ENCODE data around the gene PPP1CB. TPM values are rescaled to one million over a fixed set of nuclear protein-coding genes. Genes with fewer than 3 reads are reported as not detected.

PPP1CB gene
- 84.3 TPM for polyA plus RNA-seq (2013, experiment 1 of 2)
- polyA plus RNA-seq (2013, experiment 2 of 2) = 88.7 TPM

DNA sequence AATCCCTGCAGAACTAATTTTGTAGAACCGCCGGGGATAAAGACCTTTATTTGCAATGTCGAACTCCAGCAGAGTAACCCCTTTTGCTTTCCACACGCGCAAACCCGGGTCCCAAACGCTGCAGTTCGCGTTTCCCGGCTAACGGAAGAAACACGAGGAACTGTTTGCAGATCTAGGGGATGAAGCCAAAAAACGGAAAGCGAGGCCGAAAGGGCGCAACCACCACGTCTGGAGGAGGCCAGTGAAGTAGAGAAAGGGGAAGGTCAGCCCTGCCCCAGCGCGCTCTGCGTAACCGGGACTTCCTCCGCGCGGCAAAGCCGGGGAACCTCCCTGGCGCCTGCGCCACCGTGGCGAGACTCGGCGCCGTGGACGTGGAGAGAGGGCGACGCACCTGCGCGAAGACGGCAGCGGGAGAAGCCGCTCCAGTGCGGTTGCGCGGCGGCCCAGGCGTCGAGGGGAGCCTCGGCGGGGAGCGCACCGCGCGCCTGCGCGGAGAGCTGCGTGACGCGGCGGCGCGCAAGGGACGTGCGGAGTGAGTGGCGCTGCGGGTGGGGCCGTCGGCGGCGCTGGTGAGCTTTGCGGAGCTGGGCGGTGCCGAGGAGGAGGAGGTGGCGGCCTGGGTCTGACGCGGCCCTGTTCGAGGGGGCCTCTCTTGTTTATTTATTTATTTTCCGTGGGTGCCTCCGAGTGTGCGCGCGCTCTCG is at the start of gene PPP1CB:
TSS of gene PPP1CB (plus strand) at position 579 of the 704 bp plus-strand sequence. CDS start 295 bp downstream, outside the sequence.
- Histone ChIP-seq H3K9ac (ENCODE audit: low read depth, low read length, poor library complexity) (peak within 1 kb of the TSS; percentile 99), H3K79me1 (ENCODE audit: low read depth, low read length) (peaks cover 1% of the 10 kb centered on the region), H3K9me3 (replicated peaks in 1 of 2; ENCODE audit: control insufficient read depth in 2 of 2, insufficient read depth in 1 of 2, low read depth in 1 of 2, low read length in 2 of 2) (no peaks in the 10 kb centered on the region), H3K4me2 (ENCODE audit: insufficient read depth, low read length, poor library complexity, severe bottlenecking) (peak within 1 kb of the TSS; percentile 74), H3K36me3 (replicated peaks in 1 of 2; ENCODE audit: control insufficient read depth in 2 of 2, insufficient read depth in 2 of 2, low read length in 2 of 2) (peaks cover 0 to 16% of the 10 kb centered on the region in 2 donors), H3K18ac (ENCODE audit: low read length) (peak within 1 kb of the TSS; percentile 99), H2AFZ (ENCODE audit: low read length) (peak within 1 kb of the TSS; percentile 77), H3K4ac (ENCODE audit: low read length) (peak within 1 kb of the TSS; percentile 53), H3K27ac (replicated peaks; ENCODE audit: low read length) (peak within 1 kb of the TSS; percentile 89), H2AK5ac (ENCODE audit: low read depth, low read length) (peak within 1 kb of the TSS; percentile 89), H3K4me1 (ENCODE audit: control insufficient read depth in 2 of 2, insufficient read depth in 1 of 2, low read depth in 1 of 2, low read length in 2 of 2) (peaks cover 5 to 21% of the 10 kb centered on the region in 2 donors), H3K27me3 (ENCODE audit: control insufficient read depth in 3 of 3, insufficient read depth in 3 of 3, low read depth in 1 of 3, low read length in 3 of 3) (no peaks in the 10 kb centered on the region), H4K91ac (ENCODE audit: low read depth, low read length, poor library complexity) (no peak within 1 kb of the TSS), H2BK15ac (ENCODE audit: low read length) (peak within 1 kb of the TSS; percentile 90), H3K14ac (ENCODE audit: low read length) (peak within 1 kb of the TSS; percentile 99), H2BK5ac (ENCODE audit: low read length) (peak within 1 kb of the TSS; percentile 85), H3K23ac (ENCODE audit: low read depth, low read length, poor library complexity) (peak within 1 kb of the TSS; percentile 98), H4K8ac (ENCODE audit: low read depth, low read length) (no peak within 1 kb of the TSS), H3K4me3 (ENCODE audit: low read length in 2 of 2) (peak within 1 kb of the TSS; percentile 93 to 97), H2BK120ac (ENCODE audit: low read depth, low read length) (peak within 1 kb of the TSS; percentile 85), H2BK12ac (ENCODE audit: low read length) (no peak within 1 kb of the TSS)
- no CpG with 5 or more reads among the region's 81 CpGs for WGBS, 2 donors (ENCODE audit: extremely low coverage in 2 of 2, insufficient read length in 2 of 2, insufficient replicate concordance in 1 of 2)
- peak; percentile 91 for DNase-seq (ENCODE audit: low spot score)

DNA sequence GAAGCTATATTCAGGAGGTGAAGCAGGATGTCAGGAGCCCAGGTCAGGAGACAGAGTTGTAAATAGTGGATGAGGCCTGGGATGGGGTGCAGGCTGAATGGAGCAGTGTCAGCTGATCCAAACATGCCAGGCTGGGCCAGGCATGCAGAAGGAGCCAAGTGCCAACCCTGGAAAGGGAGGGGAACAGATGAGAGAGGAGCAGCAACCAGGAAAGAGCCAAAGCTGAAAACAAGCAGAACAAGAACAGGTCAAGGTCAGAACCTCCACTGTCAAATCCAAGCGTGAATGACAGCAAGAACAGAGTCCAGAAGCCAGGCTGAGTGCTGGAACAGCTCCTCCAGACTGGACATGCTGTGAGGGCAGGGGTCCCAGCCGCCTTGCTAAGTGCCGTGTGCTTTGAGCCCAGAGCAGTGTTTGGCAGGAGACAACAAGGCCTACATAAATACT is 49.2 kb upstream of the PPP1CB start:
- Histone ChIP-seq H3K14ac (ENCODE audit: low read length) (no peak overlapping the region), H3K36me3 (replicated peaks in 1 of 2; ENCODE audit: control insufficient read depth in 2 of 2, insufficient read depth in 2 of 2, low read length in 2 of 2) (no peaks in the 10 kb centered on the region), H3K79me1 (ENCODE audit: low read depth, low read length) (no peaks in the 10 kb centered on the region), H3K23ac (ENCODE audit: low read depth, low read length, poor library complexity) (no peak overlapping the region), H4K8ac (ENCODE audit: low read depth, low read length) (no peak overlapping the region), H2AFZ (ENCODE audit: low read length) (no peak overlapping the region), H3K27ac (replicated peaks; ENCODE audit: low read length) (no peak overlapping the region), H2BK15ac (ENCODE audit: low read length) (no peak overlapping the region), H3K4me1 (ENCODE audit: control insufficient read depth in 2 of 2, insufficient read depth in 1 of 2, low read depth in 1 of 2, low read length in 2 of 2) (no peaks in the 10 kb centered on the region), H2AK5ac (ENCODE audit: low read depth, low read length) (no peak overlapping the region), H3K18ac (ENCODE audit: low read length) (no peak overlapping the region), H3K27me3 (ENCODE audit: control insufficient read depth in 3 of 3, insufficient read depth in 3 of 3, low read depth in 1 of 3, low read length in 3 of 3) (no peaks in the 10 kb centered on the region), H3K9me3 (replicated peaks in 1 of 2; ENCODE audit: control insufficient read depth in 2 of 2, insufficient read depth in 1 of 2, low read depth in 1 of 2, low read length in 2 of 2) (peaks cover 2 to 20% of the 10 kb centered on the region in 2 donors), H3K9ac (ENCODE audit: low read depth, low read length, poor library complexity) (no peak overlapping the region), H4K91ac (ENCODE audit: low read depth, low read length, poor library complexity) (no peak overlapping the region), H2BK5ac (ENCODE audit: low read length) (no peak overlapping the region), H2BK120ac (ENCODE audit: low read depth, low read length) (no peak overlapping the region), H2BK12ac (ENCODE audit: low read length) (no peak overlapping the region), H3K4me2 (ENCODE audit: insufficient read depth, low read length, poor library complexity, severe bottlenecking) (no peak overlapping the region), H3K4me3 (ENCODE audit: low read length in 2 of 2) (no peak overlapping the region), H3K4ac (ENCODE audit: low read length) (no peak overlapping the region)
- WGBS, 2 donors (ENCODE audit: extremely low coverage in 2 of 2, insufficient read length in 2 of 2, insufficient replicate concordance in 1 of 2) = no CpG with 5 or more reads among the region's 3 CpGs
- no peak for DNase-seq (ENCODE audit: low spot score)

DNA sequence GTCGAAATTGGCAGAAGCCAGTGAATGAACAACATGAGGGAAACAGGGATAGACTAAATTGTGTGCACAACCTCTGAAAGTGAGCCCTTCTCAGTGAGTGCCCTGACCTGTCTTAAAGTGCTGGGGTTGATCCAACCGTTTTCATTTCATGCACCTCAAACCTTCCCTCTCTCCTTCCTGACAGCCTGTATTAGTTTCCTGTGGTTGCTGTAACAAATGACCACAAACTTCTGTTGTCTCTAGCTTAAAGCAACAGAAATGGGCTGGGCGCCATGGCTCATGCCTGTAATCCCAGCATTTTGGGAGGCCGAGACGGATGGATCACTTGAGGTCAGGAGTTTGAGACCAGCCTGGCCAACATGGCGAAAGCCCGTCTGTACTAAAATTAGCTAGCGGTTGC is 48.8 kb upstream of the PPP1CB start:
- H3K27me3 ChIP-seq (ENCODE audit: control insufficient read depth in 3 of 3, insufficient read depth in 3 of 3, low read depth in 1 of 3, low read length in 3 of 3) = no peaks in the 10 kb centered on the region
- no peaks in the 10 kb centered on the region for H3K4me1 ChIP-seq (ENCODE audit: control insufficient read depth in 2 of 2, insufficient read depth in 1 of 2, low read depth in 1 of 2, low read length in 2 of 2)
- no peak overlapping the region for H3K27ac ChIP-seq (replicated peaks; ENCODE audit: low read length)
- H2BK15ac ChIP-seq (ENCODE audit: low read length) = no peak overlapping the region
- no peak overlapping the region for H3K23ac ChIP-seq (ENCODE audit: low read depth, low read length, poor library complexity)
- H3K4me3 ChIP-seq (ENCODE audit: low read length in 2 of 2) = no peak overlapping the region
- no peak overlapping the region for H4K8ac ChIP-seq (ENCODE audit: low read depth, low read length)
- H4K91ac ChIP-seq (ENCODE audit: low read depth, low read length, poor library complexity) = no peak overlapping the region
- H2BK120ac ChIP-seq (ENCODE audit: low read depth, low read length) = no peak overlapping the region
- no peaks in the 10 kb centered on the region for H3K79me1 ChIP-seq (ENCODE audit: low read depth, low read length)
- H2BK5ac ChIP-seq (ENCODE audit: low read length) = no peak overlapping the region
- no peak overlapping the region for H3K14ac ChIP-seq (ENCODE audit: low read length)
- no CpG with 5 or more reads among the region's 8 CpGs for WGBS, 2 donors (ENCODE audit: extremely low coverage in 2 of 2, insufficient read length in 2 of 2, insufficient replicate concordance in 1 of 2)
- H3K4ac ChIP-seq (ENCODE audit: low read length) = no peak overlapping the region
- no peak overlapping the region for H2AFZ ChIP-seq (ENCODE audit: low read length)
- H2BK12ac ChIP-seq (ENCODE audit: low read length) = no peak overlapping the region
- no peak overlapping the region for H3K18ac ChIP-seq (ENCODE audit: low read length)
- H3K9ac ChIP-seq (ENCODE audit: low read depth, low read length, poor library complexity) = no peak overlapping the region
- no peak overlapping the region for H3K4me2 ChIP-seq (ENCODE audit: insufficient read depth, low read length, poor library complexity, severe bottlenecking)
- no peak overlapping the region for H2AK5ac ChIP-seq (ENCODE audit: low read depth, low read length)
- no peak for DNase-seq (ENCODE audit: low spot score)
- H3K9me3 ChIP-seq (replicated peaks in 1 of 2; ENCODE audit: control insufficient read depth in 2 of 2, insufficient read depth in 1 of 2, low read depth in 1 of 2, low read length in 2 of 2) = peaks cover 2 to 20% of the 10 kb centered on the region in 2 donors
- no peaks in the 10 kb centered on the region for H3K36me3 ChIP-seq (replicated peaks in 1 of 2; ENCODE audit: control insufficient read depth in 2 of 2, insufficient read depth in 2 of 2, low read length in 2 of 2)

DNA sequence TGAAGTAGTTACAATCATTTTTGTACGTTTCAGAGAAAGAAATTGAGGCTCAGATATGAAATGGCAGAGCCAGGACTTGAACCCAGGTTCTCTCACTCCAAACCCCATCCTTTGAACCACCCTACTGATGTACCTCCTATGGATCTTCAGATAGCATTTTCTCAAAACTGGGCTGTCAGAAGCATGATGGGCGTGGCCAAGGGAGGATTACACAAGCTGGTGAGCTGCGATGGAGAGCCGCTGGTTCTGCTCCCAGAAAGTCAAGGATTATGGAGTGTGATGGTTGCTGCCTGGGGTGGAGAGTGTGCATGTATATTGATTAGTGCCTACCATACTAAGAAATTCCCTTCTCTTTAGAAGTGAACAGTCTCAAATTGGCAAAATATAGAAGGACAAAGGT is 47.0 kb upstream of the PPP1CB start:
- peaks cover 2 to 20% of the 10 kb centered on the region in 2 donors for H3K9me3 ChIP-seq (replicated peaks in 1 of 2; ENCODE audit: control insufficient read depth in 2 of 2, insufficient read depth in 1 of 2, low read depth in 1 of 2, low read length in 2 of 2)
- H3K27ac ChIP-seq (replicated peaks; ENCODE audit: low read length) = no peak overlapping the region
- H3K4me3 ChIP-seq (ENCODE audit: low read length in 2 of 2) = no peak overlapping the region
- WGBS, 2 donors (ENCODE audit: extremely low coverage in 2 of 2, insufficient read length in 2 of 2, insufficient replicate concordance in 1 of 2) = no CpG with 5 or more reads among the region's 4 CpGs
- no peak overlapping the region for H3K4me2 ChIP-seq (ENCODE audit: insufficient read depth, low read length, poor library complexity, severe bottlenecking)
- no peak overlapping the region for H3K18ac ChIP-seq (ENCODE audit: low read length)
- H2AK5ac ChIP-seq (ENCODE audit: low read depth, low read length) = no peak overlapping the region
- no peaks in the 10 kb centered on the region for H3K27me3 ChIP-seq (ENCODE audit: control insufficient read depth in 3 of 3, insufficient read depth in 3 of 3, low read depth in 1 of 3, low read length in 3 of 3)
- no peaks in the 10 kb centered on the region for H3K4me1 ChIP-seq (ENCODE audit: control insufficient read depth in 2 of 2, insufficient read depth in 1 of 2, low read depth in 1 of 2, low read length in 2 of 2)
- H3K4ac ChIP-seq (ENCODE audit: low read length) = no peak overlapping the region
- no peak overlapping the region for H3K23ac ChIP-seq (ENCODE audit: low read depth, low read length, poor library complexity)
- no peak overlapping the region for H2BK12ac ChIP-seq (ENCODE audit: low read length)
- H3K9ac ChIP-seq (ENCODE audit: low read depth, low read length, poor library complexity) = no peak overlapping the region
- no peaks in the 10 kb centered on the region for H3K36me3 ChIP-seq (replicated peaks in 1 of 2; ENCODE audit: control insufficient read depth in 2 of 2, insufficient read depth in 2 of 2, low read length in 2 of 2)
- DNase-seq (ENCODE audit: low spot score) = no peak
- H3K14ac ChIP-seq (ENCODE audit: low read length) = no peak overlapping the region
- H2AFZ ChIP-seq (ENCODE audit: low read length) = no peak overlapping the region
- H4K91ac ChIP-seq (ENCODE audit: low read depth, low read length, poor library complexity) = no peak overlapping the region
- no peak overlapping the region for H2BK5ac ChIP-seq (ENCODE audit: low read length)
- H3K79me1 ChIP-seq (ENCODE audit: low read depth, low read length) = no peaks in the 10 kb centered on the region
- H2BK120ac ChIP-seq (ENCODE audit: low read depth, low read length) = no peak overlapping the region
- H4K8ac ChIP-seq (ENCODE audit: low read depth, low read length) = no peak overlapping the region
- H2BK15ac ChIP-seq (ENCODE audit: low read length) = no peak overlapping the region
